Mesendoderm (in vitro differentiated cells): ENCODE measurements around the gene VSTM5.
"Not testable (repeated sequence)": the region's sequence is repeated elsewhere in the genome, so short reads cannot be mapped to it uniquely, and the experiment has no call there.

Experiments
- DNase-seq: peaks from one replicate; pipeline ENCODE4 v3.0.0; 2013
- H2AK5ac ChIP-seq: 2 replicates; pipeline ENCODE4 v1.6.1; 2013; ENCODE audit warnings: low read length, inconsistent platforms
- H2BK120ac ChIP-seq: 2 replicates; pipeline ENCODE4 v1.6.1; 2013; ENCODE audit warnings: low read depth, mild to moderate bottlenecking, low read length, moderate library complexity, mixed read lengths
- H2BK15ac ChIP-seq: replicated peaks from 2 replicates; pipeline ENCODE4 v1.6.1; 2013; ENCODE audit warnings: low read depth, mild to moderate bottlenecking, moderate library complexity
- H2BK5ac ChIP-seq: 2 replicates; pipeline ENCODE4 v1.6.1; 2013; ENCODE audit warnings: low read length, inconsistent platforms
- H3K18ac ChIP-seq: 2 replicates; pipeline ENCODE4 v1.6.1; 2013; ENCODE audit warnings: mild to moderate bottlenecking, low read length, mixed read lengths
- H3K23ac ChIP-seq: one replicate; pipeline ENCODE4 v1.6.1; 2013; ENCODE audit warnings: low read length
- H3K27ac ChIP-seq: 2 replicates; pipeline ENCODE4 v1.5.1; 2013; ENCODE audit warnings: low read depth, mild to moderate bottlenecking, inconsistent platforms, low read length, moderate library complexity
- H3K27me3 ChIP-seq: 2 replicates; pipeline ENCODE4 v1.6.1; 2013; ENCODE audit warnings: low read length, control low read depth, mild to moderate bottlenecking, inconsistent platforms; ENCODE audit not compliant: insufficient read depth, poor library complexity
- H3K36me3 ChIP-seq: 2 replicates; pipeline ENCODE4 v1.6.1; 2013; ENCODE audit warnings: low read length, inconsistent platforms; ENCODE audit not compliant: control insufficient read depth, insufficient read depth
- H3K4ac ChIP-seq: one replicate; pipeline ENCODE4 v1.6.1; 2013; ENCODE audit warnings: low read depth, mild to moderate bottlenecking, low read length, moderate library complexity
- H3K4me1 ChIP-seq: 2 replicates; pipeline ENCODE4 v1.6.1; 2013; ENCODE audit warnings: low read depth, low read length, inconsistent platforms; ENCODE audit not compliant: control insufficient read depth
- H3K4me2 ChIP-seq: 2 replicates; pipeline ENCODE4 v1.6.1; 2013; ENCODE audit warnings: low read length
- H3K4me3 ChIP-seq: 2 replicates; pipeline ENCODE4 v1.5.1; 2013; ENCODE audit warnings: mild to moderate bottlenecking, low read length
- H3K56ac ChIP-seq: one replicate; pipeline ENCODE4 v1.6.1; 2013; ENCODE audit warnings: low read length
- H3K79me1 ChIP-seq: 2 replicates; pipeline ENCODE4 v1.6.1; 2013; ENCODE audit warnings: low read length, inconsistent platforms
- H3K79me2 ChIP-seq: 2 replicates; pipeline ENCODE4 v1.6.1; 2013; ENCODE audit warnings: mild to moderate bottlenecking, low read length; ENCODE audit not compliant: control insufficient read depth, insufficient read depth
- H3K9ac ChIP-seq: 2 replicates; pipeline ENCODE4 v1.6.1; 2013; ENCODE audit warnings: low read length, inconsistent platforms
- H4K5ac ChIP-seq: one replicate; pipeline ENCODE4 v1.6.1; 2013; ENCODE audit warnings: low read length
- H4K8ac ChIP-seq: one replicate; pipeline ENCODE4 v1.6.1; 2013; ENCODE audit warnings: low read depth, mild to moderate bottlenecking, control low read depth, low read length, moderate library complexity
- WGBS: extraction: QIAGEN DNeasy Blood & Tissue Kit; methylation state at CpG from one replicate; pipeline ENCODE4 v1.1.7; 2013; ENCODE audit warnings: low lambda C conversion rate, missing lambda C conversion rate; ENCODE audit not compliant: insufficient coverage; ENCODE audit errors: extremely low coverage; 5-methylcytosine and 5-hydroxymethylcytosine counted together

Gene VSTM5

GRCh38 chr11:93784145-93784934, 66.1 kb downstream of the VSTM5 start, which contains the start of gene MED17:
TSS of gene MED17 (plus strand) at chr11:93784282. CDS start at chr11:93784514, 232 bp downstream.
- Histone ChIP-seq H3K36me3 (no peaks in the 10 kb centered on the region), H3K4me2 (peak within 1 kb of the TSS; percentile 89), H3K4me3 (peak within 1 kb of the TSS; percentile 99), H3K4me1 (no peaks in the 10 kb centered on the region), H4K5ac (no peak within 1 kb of the TSS), H3K56ac (peak within 1 kb of the TSS; percentile 100), H4K8ac (peak within 1 kb of the TSS; percentile 96), H3K27me3 (no peaks in the 10 kb centered on the region), H3K79me1 (peaks cover 1% of the 10 kb centered on the region), H3K27ac (peak within 1 kb of the TSS; percentile 97), H3K9ac (peak within 1 kb of the TSS; percentile 100), H2BK5ac (peak within 1 kb of the TSS; percentile 98), H3K79me2 (peaks cover 40% of the 10 kb centered on the region), H2BK15ac (no peak within 1 kb of the TSS), H2AK5ac (peak within 1 kb of the TSS; percentile 96), H3K4ac (peak within 1 kb of the TSS; percentile 74), H3K18ac (peak within 1 kb of the TSS; percentile 86), H2BK120ac (no peak within 1 kb of the TSS), H3K23ac (peak within 1 kb of the TSS; percentile 100)
- WGBS: no CpG with 5 or more reads among the region's 72 CpGs
- DNase-seq: peak; percentile 98

GRCh38 chr11:93783765-93784144, 66.7 kb downstream of the VSTM5 start:
- Histone ChIP-seq H3K79me1 (peaks cover 1% of the 10 kb centered on the region), H3K4me2 (peak overlapping the region; percentile 30), H3K18ac (no peak overlapping the region), H3K36me3 (no peaks in the 10 kb centered on the region), H2BK15ac (no peak overlapping the region), H3K4ac (no peak overlapping the region), H3K9ac (peak overlapping the region; percentile 90), H3K56ac (peak overlapping the region; percentile 83), H4K5ac (no peak overlapping the region), H3K4me1 (no peaks in the 10 kb centered on the region), H2AK5ac (no peak overlapping the region), H3K79me2 (peaks cover 38% of the 10 kb centered on the region), H4K8ac (peak overlapping the region; percentile 96), H3K27ac (no peak overlapping the region), H2BK120ac (no peak overlapping the region), H2BK5ac (no peak overlapping the region), H3K23ac (no peak overlapping the region), H3K27me3 (no peaks in the 10 kb centered on the region), H3K4me3 (peak overlapping the region; percentile 73)
- DNase-seq: no peak
- no CpG with 5 or more reads among the region's 10 CpGs for WGBS

- no peak overlapping the region for H3K23ac ChIP-seq
- H2BK5ac ChIP-seq: no peak overlapping the region
- no peak overlapping the region for H4K5ac ChIP-seq
- H3K27me3 ChIP-seq: no peaks in the 10 kb centered on the region
- H3K79me2 ChIP-seq: peaks cover 36% of the 10 kb centered on the region
- H3K27ac ChIP-seq: no peak overlapping the region
- H3K4me1 ChIP-seq: no peaks in the 10 kb centered on the region
- no peak overlapping the region for H4K8ac ChIP-seq
- no peak for DNase-seq
- WGBS: no CpG with 5 or more reads among the region's 7 CpGs
- H3K56ac ChIP-seq: peak overlapping the region; percentile 62
- H3K4me2 ChIP-seq: no peak overlapping the region
- H3K18ac ChIP-seq: no peak overlapping the region
- H3K4me3 ChIP-seq: no peak overlapping the region
- peaks cover 1% of the 10 kb centered on the region for H3K79me1 ChIP-seq
- H3K36me3 ChIP-seq: no peaks in the 10 kb centered on the region
- no peak overlapping the region for H2BK120ac ChIP-seq
- H2AK5ac ChIP-seq: no peak overlapping the region
- H3K9ac ChIP-seq: peak overlapping the region; percentile 90
- no peak overlapping the region for H3K4ac ChIP-seq
- H2BK15ac ChIP-seq: no peak overlapping the region
Observed at GRCh38 chr11:93783362-93783761, 67.1 kb downstream of the VSTM5 start.

- no peaks in the 10 kb centered on the region for H3K36me3 ChIP-seq
- no peak overlapping the region for H3K4me2 ChIP-seq
- no peak overlapping the region for H3K18ac ChIP-seq
- H3K79me2 ChIP-seq: no peaks in the 10 kb centered on the region
- no peak overlapping the region for H3K4me3 ChIP-seq
- no peak overlapping the region for H3K23ac ChIP-seq
- no peaks in the 10 kb centered on the region for H3K79me1 ChIP-seq
- H2BK5ac ChIP-seq: no peak overlapping the region
- H3K4me1 ChIP-seq: peaks cover 4% of the 10 kb centered on the region
- H2BK120ac ChIP-seq: no peak overlapping the region
- H4K5ac ChIP-seq: no peak overlapping the region
- no peak overlapping the region for H4K8ac ChIP-seq
- DNase-seq: peak; percentile 59
- no peak overlapping the region for H2AK5ac ChIP-seq
- no peak overlapping the region for H2BK15ac ChIP-seq
- no peak overlapping the region for H3K56ac ChIP-seq
- no CpG with 5 or more reads among the region's 2 CpGs for WGBS
- H3K27me3 ChIP-seq: no peaks in the 10 kb centered on the region
- H3K9ac ChIP-seq: no peak overlapping the region
- no peak overlapping the region for H3K27ac ChIP-seq
- no peak overlapping the region for H3K4ac ChIP-seq
Observed at GRCh38 chr11:93775289-93775688, 75.1 kb downstream of the VSTM5 start.

GRCh38 chr11:93774560-93774959, 75.9 kb downstream of the VSTM5 start:
- H3K18ac ChIP-seq, H4K8ac ChIP-seq, H3K79me2 ChIP-seq, H3K23ac ChIP-seq, H3K27me3 ChIP-seq, H2BK15ac ChIP-seq, H2AK5ac ChIP-seq, H3K9ac ChIP-seq, H2BK120ac ChIP-seq, H3K4me3 ChIP-seq, H3K4me2 ChIP-seq, H3K36me3 ChIP-seq, H3K79me1 ChIP-seq, H3K27ac ChIP-seq, H3K56ac ChIP-seq, H2BK5ac ChIP-seq, H3K4ac ChIP-seq, H4K5ac ChIP-seq, H3K4me1 ChIP-seq, DNase-seq: not testable (repeated sequence)
- WGBS: no CpG with 5 or more reads among the region's 3 CpGs
